HepG2 (cell line): Measurements from ENCODE around the gene ADIPOR2. TPM values are rescaled to one million over a fixed set of nuclear protein-coding genes. Genes with fewer than 3 reads are reported as not detected.
A peak's percentile ranks its signal among the peaks of the same experiment; 100 is the strongest.
"Not testable (repeated sequence)": the region's sequence is repeated elsewhere in the genome, so short reads cannot be mapped to it uniquely, and the experiment has no call there.

ENCODE experiments used
- ATAC-seq: fragments of 200-7000 bp; cut with Tn5 transposase; 3 replicates; pipeline ENCODE4 v1.9.1; 2020; ENCODE audit warnings: mild to moderate bottlenecking, moderate library complexity
- BruUV-seq: library from RNA; stranded (reverse); fragments of 400-500 nt; replicated peaks from 2 replicates; lab custom pipeline; 2021; lab: Mats Ljungman, UMichigan
- CTCF ChIA-PET: fragments of 300-600 bp; formaldehyde crosslinking; extraction: SDS; loops from one replicate; lab custom pipeline; 2021; ENCODE audit warnings: low total read pairs, inconsistent platforms, low intra/inter-chr PET ratio; lab: Yijun Ruan, JAX
- POLR2A ChIA-PET: fragments of 350-600 bp; sonication (Branson Sonifier 250); formaldehyde crosslinking; loops from one replicate; lab custom pipeline; 2020; ENCODE audit warnings: antibody characterized with exemption, inconsistent platforms; lab: Yijun Ruan, JAX
- DNase-seq: peaks from one replicate; pipeline ENCODE4 v3.0.0-alpha.2; 2015; ENCODE audit warnings: low spot score
- FAIRE-seq: peaks from 3 replicates; lab custom pipeline; 2011; peaks lifted over from hg19 to GRCh38; lab: Jason Lieb, UNC
- H2AFZ ChIP-seq: one replicate; pipeline ENCODE4 v1.6.1; 2011; ENCODE audit warnings: low read length, inconsistent platforms
- H3K27ac ChIP-seq: fragments of 300-600 bp; 3 replicates; pipeline ENCODE4 v1.8.0; 2011; ENCODE audit warnings: mixed run types, mild to moderate bottlenecking, mixed read lengths, low read length, inconsistent platforms; ENCODE audit not compliant: insufficient read depth; ENCODE audit errors: extremely low read length
- H3K27me3 ChIP-seq, 2 experiments: fragments of 200-600 bp in 1 of 2; 2 replicates in 1 of 2; 3 replicates in 1 of 2; pipeline versions ENCODE4 v1.6.0 to v1.8.0; 2011; ENCODE audit warnings: low read length in 2 of 2, mild to moderate bottlenecking in 2 of 2, moderate library complexity in 2 of 2, inconsistent platforms in 1 of 2; ENCODE audit not compliant: insufficient read depth in 2 of 2, control insufficient read depth in 1 of 2
- H3K36me3 ChIP-seq, 2 experiments: fragments of 200-600 bp in 1 of 2; replicated peaks in 1 of 2; 2 replicates in 1 of 2; 3 replicates in 1 of 2; pipeline versions ENCODE4 v1.5.1 to v1.8.0; 2011; ENCODE audit warnings: low read length in 2 of 2, inconsistent platforms in 1 of 2; ENCODE audit not compliant: insufficient read depth in 2 of 2, control insufficient read depth in 1 of 2
- H3K4me1 ChIP-seq: 2 replicates; pipeline ENCODE4 v1.5.1; 2012; ENCODE audit warnings: low read length, inconsistent platforms; ENCODE audit not compliant: insufficient read depth
- H3K4me2 ChIP-seq: 2 replicates; pipeline ENCODE4 v1.6.0; 2011; ENCODE audit warnings: low read depth, low read length, inconsistent platforms
- H3K4me3 ChIP-seq, 3 experiments: fragments of 200-600 bp in 1 of 3; sonication (generic), shearing (Covaris generic) in 1 of 3; replicated peaks in 1 of 3; 2 replicates each; pipeline ENCODE4 v1.5.1; 2011 to 2016; ENCODE audit warnings: low read length in 3 of 3, inconsistent platforms in 2 of 3, low read depth in 2 of 3, mild to moderate bottlenecking in 2 of 3, control low read depth in 1 of 3, mixed read lengths in 1 of 3; ENCODE audit not compliant: insufficient read depth in 1 of 3
- H3K79me2 ChIP-seq: one replicate; pipeline ENCODE4 v1.6.1; 2011; ENCODE audit warnings: low read length, inconsistent platforms; ENCODE audit not compliant: insufficient read depth
- H3K9ac ChIP-seq: 2 replicates; pipeline ENCODE4 v1.6.0; 2011; ENCODE audit warnings: mild to moderate bottlenecking, low read depth, low read length, inconsistent platforms; ENCODE audit not compliant: insufficient read depth
- H3K9me3 ChIP-seq: 2 replicates; pipeline ENCODE4 v1.5.1; 2012; ENCODE audit warnings: mild to moderate bottlenecking, low read length
- H4K20me1 ChIP-seq: 2 replicates; pipeline ENCODE4 v1.6.0; 2011; ENCODE audit warnings: inconsistent platforms, mild to moderate bottlenecking, low read length, moderate library complexity; ENCODE audit not compliant: insufficient read depth
- CEBPG ChIP-seq: IDR thresholded peaks from 2 replicates; pipeline ENCODE4 v1.6.1; 2016
- FOXA1 ChIP-seq, 2 experiments: fragments of 450-650 bp in 1 of 2; sonication (generic) in 1 of 2; formaldehyde crosslinking in 1 of 2; IDR thresholded peaks; 2 replicates each; pipeline versions ENCODE4 v1.4.0 to v1.6.1; 2016 to 2020; ENCODE audit warnings: missing genetic modification reagents in 1 of 2
- SOX6 ChIP-seq, 2 experiments: fragments of 450-650 bp in 1 of 2; sonication (generic) in 1 of 2; formaldehyde crosslinking in 1 of 2; IDR thresholded peaks; 2 replicates each; pipeline versions ENCODE4 v1.4.0 to v1.6.1; 2017 to 2020; ENCODE audit warnings: antibody characterized with exemption in 1 of 2, mild to moderate bottlenecking in 1 of 2, missing genetic modification reagents in 1 of 2
- U2AF1 ChIP-seq: fragments of 200-400 bp; formaldehyde crosslinking; optimal IDR thresholded peaks from 2 replicates; pipeline ENCODE3; 2017; ENCODE audit warnings: mild to moderate bottlenecking, low read depth, low read length
- ZBTB38 ChIP-seq: sonication (generic); formaldehyde crosslinking; IDR thresholded peaks from 2 replicates; pipeline ENCODE4 v1.5.1; 2020; ENCODE audit warnings: mild to moderate bottlenecking, missing genetic modification reagents
- WGBS: methylation state at CpG from one replicate; pipeline ENCODE4 v1.1.6; 2017; ENCODE audit warnings: low lambda C conversion rate; 5-methylcytosine and 5-hydroxymethylcytosine counted together
- in situ Hi-C: cut with HindIII; loops from 2 replicates; pipeline ENCODE4 v1.10.0; 2017; ENCODE audit warnings: low pct_unique_long_range_greater_than_20kb; ENCODE audit not compliant: extremely low pct_ligation_motif_present
- intact Hi-C: fragments of 100-400 bp; cut with micrococcal nuclease; formaldehyde crosslinking; loops from one replicate; pipeline ENCODE4 v1.10.0; 2022; ENCODE audit not compliant: unreplicated experiment
- polyA plus RNA-seq, 8 experiments: library from polyadenylated mRNA; depleted of rRNA in 3 of 8; stranded (reverse) in 7 of 8; unstranded in 1 of 8; fragments of >200 nt; fragmentation: Illumina TruSeq in 4 of 8; extraction: Trizol in 4 of 8; gene quantifications; 2 replicates each; pipeline versions ENCODE4 v1.2.1 to v1.2.3, GENCODE V29; 2011 to 2016; ENCODE audit warnings: low read depth in 4 of 8, missing spikeins in 1 of 8, mixed read lengths in 1 of 8; ENCODE audit not compliant: insufficient read depth in 1 of 8
- total RNA-seq, 5 experiments: library from RNA; depleted of rRNA; stranded (reverse); fragments of >200 nt; fragmentation: Illumina TruSeq; extraction: Trizol; gene quantifications; 2 replicates each; pipeline ENCODE4 v1.2.3, GENCODE V29; 2016; ENCODE audit warnings: low read depth in 1 of 5
- TF ChIP-seq, protein P1 (sequence below): sonication (generic); formaldehyde crosslinking; IDR thresholded peaks from 2 replicates; pipeline ENCODE4 v1.4.0; 2020; ENCODE audit warnings: missing genetic modification reagents
- TF ChIP-seq, protein P2 (sequence below): sonication (generic); IDR thresholded peaks from 2 replicates; pipeline ENCODE4 v1.6.1; 2016; ENCODE audit warnings: low read depth, borderline replicate concordance
- TF ChIP-seq, protein P3 (sequence below): sonication (generic); formaldehyde crosslinking; IDR thresholded peaks from 2 replicates; pipeline ENCODE4 v1.8.0; 2022; ENCODE audit warnings: mild to moderate bottlenecking, missing genetic modification reagents, borderline replicate concordance

The ADIPOR2 gene
- total and polyA plus RNA-seq, 2 of the 13 experiments (the other 11 are each of a cell fraction or from before 2014, with no cell fraction given) = 35.2 to 52.2 TPM

DNA sequence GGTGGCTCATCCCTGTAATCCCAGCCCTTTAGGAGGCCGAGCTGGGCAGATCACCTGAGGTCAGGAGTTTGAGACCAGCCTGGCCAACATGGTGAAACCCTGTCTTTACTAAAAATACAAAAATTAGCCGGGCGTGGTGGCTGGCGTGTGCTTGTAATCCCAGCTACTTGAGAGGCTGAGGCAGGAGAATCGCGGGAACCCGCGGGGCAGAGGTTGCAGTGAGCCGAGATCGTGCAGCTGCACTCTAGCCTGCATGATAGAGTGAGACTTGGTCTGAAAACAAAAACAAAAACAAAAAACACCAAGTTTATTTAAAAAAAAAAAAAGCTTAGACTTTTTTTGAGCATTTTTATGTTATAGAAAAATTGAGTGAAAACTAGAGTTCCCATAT, 40.8 kb downstream of the ADIPOR2 start:
- intact Hi-C loops, H3K36me3 ChIP-seq, H3K4me2 ChIP-seq, in situ Hi-C loops, POLR2A ChIA-PET, FAIRE-seq, H3K27me3 ChIP-seq, H3K4me3 ChIP-seq, BruUV-seq, CTCF ChIA-PET, H2AFZ ChIP-seq, H3K9me3 ChIP-seq, DNase-seq, H3K9ac ChIP-seq, H3K27ac ChIP-seq, ATAC-seq: not testable (repeated sequence)
- 94% methylated on average over 10 of the region's 10 CpGs for WGBS
- Histone ChIP-seq H4K20me1 (peaks cover 18% of the 10 kb centered on the region; the same call in 1 of the 2 replicates), H3K4me1 (peaks cover 67% of the 10 kb centered on the region), H3K79me2 (peaks cover 66% of the 10 kb centered on the region)
- TF ChIP-seq ZBTB38 (CRISPR knock-in tag) = peak; percentile 68; the same call in 1 of the 2 replicates
- TF ChIP-seq, protein P1, sequence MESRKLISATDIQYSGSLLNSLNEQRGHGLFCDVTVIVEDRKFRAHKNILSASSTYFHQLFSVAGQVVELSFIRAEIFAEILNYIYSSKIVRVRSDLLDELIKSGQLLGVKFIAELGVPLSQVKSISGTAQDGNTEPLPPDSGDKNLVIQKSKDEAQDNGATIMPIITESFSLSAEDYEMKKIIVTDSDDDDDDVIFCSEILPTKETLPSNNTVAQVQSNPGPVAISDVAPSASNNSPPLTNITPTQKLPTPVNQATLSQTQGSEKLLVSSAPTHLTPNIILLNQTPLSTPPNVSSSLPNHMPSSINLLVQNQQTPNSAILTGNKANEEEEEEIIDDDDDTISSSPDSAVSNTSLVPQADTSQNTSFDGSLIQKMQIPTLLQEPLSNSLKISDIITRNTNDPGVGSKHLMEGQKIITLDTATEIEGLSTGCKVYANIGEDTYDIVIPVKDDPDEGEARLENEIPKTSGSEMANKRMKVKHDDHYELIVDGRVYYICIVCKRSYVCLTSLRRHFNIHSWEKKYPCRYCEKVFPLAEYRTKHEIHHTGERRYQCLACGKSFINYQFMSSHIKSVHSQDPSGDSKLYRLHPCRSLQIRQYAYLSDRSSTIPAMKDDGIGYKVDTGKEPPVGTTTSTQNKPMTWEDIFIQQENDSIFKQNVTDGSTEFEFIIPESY (CRISPR knock-in tag) = peak; percentile 73

DNA sequence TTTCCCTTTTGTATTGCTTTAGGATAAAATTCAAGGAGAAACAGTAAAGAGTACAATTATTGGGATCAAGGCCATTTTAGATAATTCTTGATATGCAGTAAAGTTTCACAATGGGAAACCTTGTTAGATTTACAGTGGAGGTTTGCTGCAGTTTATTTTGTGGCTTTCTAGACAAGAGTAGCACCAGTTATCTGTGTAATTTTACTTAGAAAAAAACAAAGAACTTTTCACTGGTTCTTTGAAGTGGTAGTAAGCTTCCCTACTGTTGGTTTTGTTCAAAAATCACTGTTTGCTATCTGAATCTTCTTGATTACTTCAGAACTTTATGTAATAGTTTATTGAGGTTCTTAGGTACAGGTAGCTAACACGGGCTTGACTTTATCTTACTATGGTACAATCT, 42.0 kb downstream of the ADIPOR2 start:
- H3K27me3 ChIP-seq = no peaks in the 10 kb centered on the region
- 0 out of 2 replicates have a peak overlapping the region, but pooled peaks have one; percentile 1 for H3K9ac ChIP-seq
- intact Hi-C loops (no loop called here), in situ Hi-C loops (no loop called here)
- 0% methylated on average over 1 of the region's 1 CpG for WGBS
- peak overlapping the region; percentile 56 for H3K27ac ChIP-seq
- H2AFZ ChIP-seq = no peak overlapping the region
- DNase-seq (peak; percentile 82), ATAC-seq (0 out of 3 replicates have a peak, but pooled peaks have one; percentile 41), FAIRE-seq (peak; percentile 51)
- POLR2A ChIA-PET = no interaction called here
- CTCF ChIA-PET = no interaction called here
- no peak overlapping the region for H3K4me2 ChIP-seq
- peaks cover 0 to under 1% of the 10 kb centered on the region in 2 experiments; a peak in 1 of 5 replicates for H3K36me3 ChIP-seq
- peaks cover 13% of the 10 kb centered on the region; the same call in 1 of the 2 replicates for H4K20me1 ChIP-seq
- H3K4me3 ChIP-seq = no peak overlapping the region
- peaks cover 66% of the 10 kb centered on the region for H3K79me2 ChIP-seq
- H3K9me3 ChIP-seq = no peaks in the 10 kb centered on the region
- no TSS peak for BruUV-seq
- peaks cover 68% of the 10 kb centered on the region for H3K4me1 ChIP-seq
- no peak for TF ChIP-seq U2AF1
- TF ChIP-seq, protein P2, sequence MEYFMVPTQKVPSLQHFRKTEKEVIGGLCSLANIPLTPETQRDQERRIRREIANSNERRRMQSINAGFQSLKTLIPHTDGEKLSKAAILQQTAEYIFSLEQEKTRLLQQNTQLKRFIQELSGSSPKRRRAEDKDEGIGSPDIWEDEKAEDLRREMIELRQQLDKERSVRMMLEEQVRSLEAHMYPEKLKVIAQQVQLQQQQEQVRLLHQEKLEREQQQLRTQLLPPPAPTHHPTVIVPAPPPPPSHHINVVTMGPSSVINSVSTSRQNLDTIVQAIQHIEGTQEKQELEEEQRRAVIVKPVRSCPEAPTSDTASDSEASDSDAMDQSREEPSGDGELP = no peak
- no peak for TF ChIP-seq FOXA1 (IDR thresholded peaks at IDR 0.05)
- peak; percentile 49; the same call in 1 of the 2 replicates for TF ChIP-seq FOXA1 (CRISPR knock-in tag; IDR thresholded peaks at IDR 0.05)
- TF ChIP-seq, protein P3, sequence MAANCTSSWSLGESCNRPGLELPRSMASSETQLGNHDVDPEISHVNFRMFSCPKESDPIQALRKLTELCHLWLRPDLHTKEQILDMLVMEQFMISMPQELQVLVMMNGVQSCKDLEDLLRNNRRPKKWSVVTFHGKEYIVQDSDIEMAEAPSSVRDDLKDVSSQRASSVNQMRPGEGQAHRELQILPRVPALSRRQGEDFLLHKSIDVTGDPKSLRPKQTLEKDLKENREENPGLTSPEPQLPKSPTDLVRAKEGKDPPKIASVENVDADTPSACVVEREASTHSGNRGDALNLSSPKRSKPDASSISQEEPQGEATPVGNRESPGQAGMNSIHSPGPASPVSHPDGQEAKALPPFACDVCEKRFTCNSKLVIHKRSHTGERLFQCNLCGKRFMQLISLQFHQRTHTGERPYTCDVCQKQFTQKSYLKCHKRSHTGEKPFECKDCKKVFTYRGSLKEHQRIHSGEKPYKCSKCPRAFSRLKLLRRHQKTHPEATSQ (CRISPR knock-in tag) = no peak
- TF ChIP-seq SOX6 (IDR thresholded peaks at IDR 0.05) = no peak
- TF ChIP-seq SOX6 (CRISPR knock-in tag; IDR thresholded peaks at IDR 0.05) = peak; percentile 77; the same call in 1 of the 2 replicates
- peak; percentile 52 for TF ChIP-seq CEBPG (CRISPR knock-in tag)
